ENCODE measurements around the gene HDAC1. TPM values are rescaled to one million over a fixed set of nuclear protein-coding genes. Genes with fewer than 3 reads are reported as not detected.

HDAC1 gene
- total and polyA plus RNA-seq, 10 of the 15 experiments (the other 5 are each of a cell fraction or from before 2014, with no cell fraction given) = 147 to 331 (median 168) TPM

DNA sequence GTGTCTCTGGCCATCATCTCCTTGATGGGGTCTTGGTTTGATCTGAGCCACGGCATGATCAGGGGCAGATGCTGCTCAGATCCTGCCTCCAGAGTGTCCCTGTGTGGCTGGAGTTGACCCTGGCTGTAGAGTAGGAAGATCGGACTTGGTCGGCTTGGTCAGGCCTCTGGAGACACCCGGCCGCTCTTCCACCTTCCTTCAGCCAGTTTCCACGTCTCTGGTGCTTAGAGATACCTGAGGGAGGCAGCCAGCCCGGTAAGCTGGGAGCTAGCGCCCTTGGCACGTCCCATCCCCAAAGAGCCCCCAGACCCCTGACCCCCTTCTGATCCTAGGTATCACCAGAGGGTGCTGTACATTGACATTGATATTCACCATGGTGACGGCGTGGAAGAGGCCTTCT, 35.3 kb downstream of the HDAC1 start:
- no peak overlapping the region for H3K27ac ChIP-seq (ENCODE audit: control insufficient read depth, insufficient read depth)
- H2AFZ ChIP-seq (ENCODE audit: control insufficient read depth, low read depth, low read length) = no peak overlapping the region
- POLR2A ChIA-PET = no interaction called here
- SMC1A ChIA-PET (ENCODE audit: uncharacterized antibody, unreplicated experiment) = no interaction called here
- no TSS peak for BruUV-seq (replicated peaks)
- peaks cover 5% of the 10 kb centered on the region for H3K79me2 ChIP-seq (ENCODE audit: control insufficient read depth, insufficient read depth, low read length)
- in situ Hi-C loops (cut with MboI) (no loop called here), intact Hi-C loops (cut with micrococcal nuclease; ENCODE audit: unreplicated experiment) (no loop called here)
- no peak overlapping the region for H3K4me3 ChIP-seq
- H3K9me3 ChIP-seq (replicated peaks; ENCODE audit: control insufficient read depth, insufficient read depth, low read length) = no peaks in the 10 kb centered on the region
- FAIRE-seq (no peak), ATAC-seq (no peak), DNase-seq (ENCODE audit: low read depth, low spot score) (no peak)
- no peak overlapping the region for H3K4me2 ChIP-seq (ENCODE audit: control insufficient read depth, insufficient read depth)
- H3K27me3 ChIP-seq (replicated peaks in 1 of 2; ENCODE audit: control insufficient read depth in 2 of 2, insufficient read depth in 2 of 2, low read length in 1 of 2) = no peaks in the 10 kb centered on the region
- CTCF ChIA-PET = interaction anchor here (1.6 kb wide), 1 partner anchor 10 kb away, joined by 6 read pairs; no protein-coding TSS in a partner anchor
- H3K36me3 ChIP-seq (ENCODE audit: control insufficient read depth in 2 of 2, insufficient read depth in 2 of 2, low read length in 1 of 2) = peaks cover 40 to 65% of the 10 kb centered on the region in 2 experiments
- H3K9ac ChIP-seq (ENCODE audit: control insufficient read depth, insufficient read depth, low read length) = no peak overlapping the region
- WGBS (ENCODE audit: insufficient coverage, insufficient replicate concordance, low lambda C conversion rate, missing lambda C conversion rate) = 97% methylated on average over 11 of the region's 11 CpGs
- H4K20me1 ChIP-seq (ENCODE audit: control insufficient read depth, insufficient read depth) = no peaks in the 10 kb centered on the region; the same call in 1 of the 2 replicates
- RAD21 ChIA-PET (ENCODE audit: unreplicated experiment) = no interaction called here
- TF ChIP-seq MTA2 (IDR thresholded peaks at IDR 0.05; ENCODE audit: low read depth) (no peak), POLR2A (IDR thresholded peaks at IDR 0.05; ENCODE audit: low read depth, low read length) (peak; percentile 12; the same call in 1 of the 2 replicates), RAD51 (IDR thresholded peaks at IDR 0.05) (no peak)
- TF ChIP-seq, protein P1, sequence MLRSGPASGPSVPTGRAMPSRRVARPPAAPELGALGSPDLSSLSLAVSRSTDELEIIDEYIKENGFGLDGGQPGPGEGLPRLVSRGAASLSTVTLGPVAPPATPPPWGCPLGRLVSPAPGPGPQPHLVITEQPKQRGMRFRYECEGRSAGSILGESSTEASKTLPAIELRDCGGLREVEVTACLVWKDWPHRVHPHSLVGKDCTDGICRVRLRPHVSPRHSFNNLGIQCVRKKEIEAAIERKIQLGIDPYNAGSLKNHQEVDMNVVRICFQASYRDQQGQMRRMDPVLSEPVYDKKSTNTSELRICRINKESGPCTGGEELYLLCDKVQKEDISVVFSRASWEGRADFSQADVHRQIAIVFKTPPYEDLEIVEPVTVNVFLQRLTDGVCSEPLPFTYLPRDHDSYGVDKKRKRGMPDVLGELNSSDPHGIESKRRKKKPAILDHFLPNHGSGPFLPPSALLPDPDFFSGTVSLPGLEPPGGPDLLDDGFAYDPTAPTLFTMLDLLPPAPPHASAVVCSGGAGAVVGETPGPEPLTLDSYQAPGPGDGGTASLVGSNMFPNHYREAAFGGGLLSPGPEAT (IDR thresholded peaks at IDR 0.05; ENCODE audit: low read depth) = no peak
- TF ChIP-seq, protein P2, sequence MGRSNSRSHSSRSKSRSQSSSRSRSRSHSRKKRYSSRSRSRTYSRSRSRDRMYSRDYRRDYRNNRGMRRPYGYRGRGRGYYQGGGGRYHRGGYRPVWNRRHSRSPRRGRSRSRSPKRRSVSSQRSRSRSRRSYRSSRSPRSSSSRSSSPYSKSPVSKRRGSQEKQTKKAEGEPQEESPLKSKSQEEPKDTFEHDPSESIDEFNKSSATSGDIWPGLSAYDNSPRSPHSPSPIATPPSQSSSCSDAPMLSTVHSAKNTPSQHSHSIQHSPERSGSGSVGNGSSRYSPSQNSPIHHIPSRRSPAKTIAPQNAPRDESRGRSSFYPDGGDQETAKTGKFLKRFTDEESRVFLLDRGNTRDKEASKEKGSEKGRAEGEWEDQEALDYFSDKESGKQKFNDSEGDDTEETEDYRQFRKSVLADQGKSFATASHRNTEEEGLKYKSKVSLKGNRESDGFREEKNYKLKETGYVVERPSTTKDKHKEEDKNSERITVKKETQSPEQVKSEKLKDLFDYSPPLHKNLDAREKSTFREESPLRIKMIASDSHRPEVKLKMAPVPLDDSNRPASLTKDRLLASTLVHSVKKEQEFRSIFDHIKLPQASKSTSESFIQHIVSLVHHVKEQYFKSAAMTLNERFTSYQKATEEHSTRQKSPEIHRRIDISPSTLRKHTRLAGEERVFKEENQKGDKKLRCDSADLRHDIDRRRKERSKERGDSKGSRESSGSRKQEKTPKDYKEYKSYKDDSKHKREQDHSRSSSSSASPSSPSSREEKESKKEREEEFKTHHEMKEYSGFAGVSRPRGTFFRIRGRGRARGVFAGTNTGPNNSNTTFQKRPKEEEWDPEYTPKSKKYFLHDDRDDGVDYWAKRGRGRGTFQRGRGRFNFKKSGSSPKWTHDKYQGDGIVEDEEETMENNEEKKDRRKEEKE (IDR thresholded peaks at IDR 0.05) = no peak
- H3K4me1 ChIP-seq (ENCODE audit: control insufficient read depth, insufficient read depth, low read length) = peaks cover 16% of the 10 kb centered on the region

Measured in GM12878 (cell line).